D721Med (cell line): ENCODE measurements around the gene ST6GAL1.

Source experiments
- DNase-seq: peaks from one replicate; pipeline ENCODE4 v3.0.0; 2011; ENCODE audit warnings: low spot score; ENCODE audit not compliant: insufficient read length
- FAIRE-seq: peaks from 2 replicates; lab custom pipeline; 2011; peaks lifted over from hg19 to GRCh38; lab: Jason Lieb, UNC
- TF ChIP-seq, protein P1 (sequence below): IDR thresholded peaks from 2 replicates; pipeline ENCODE4 v1.5.1; 2012; ENCODE audit warnings: mild to moderate bottlenecking, control low read depth; ENCODE audit not compliant: insufficient read depth; ENCODE audit errors: missing control alignments

ST6GAL1 gene

DNA sequence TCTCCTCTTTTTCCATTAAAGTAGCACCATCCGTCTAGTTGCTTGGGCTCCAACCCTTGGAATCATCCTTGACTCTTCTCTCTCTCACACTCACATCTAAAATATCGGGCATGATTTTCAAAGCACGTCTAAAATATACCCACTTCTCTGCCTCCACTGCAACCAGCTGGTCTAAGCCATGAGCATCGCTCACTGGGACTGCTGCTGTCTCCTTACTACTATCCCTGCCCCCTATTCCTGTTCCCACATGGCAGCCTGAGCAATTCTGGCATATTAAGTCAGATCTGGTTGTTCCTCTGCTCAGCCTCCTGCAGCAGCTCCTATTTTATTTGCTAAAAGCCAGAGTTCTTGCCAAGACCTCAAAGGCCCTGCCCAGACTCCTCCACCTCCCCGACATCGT lies 53.7 kb downstream of the ST6GAL1 start:
- DNase-seq (no peak), FAIRE-seq (no peak)
- TF ChIP-seq, protein P1, sequence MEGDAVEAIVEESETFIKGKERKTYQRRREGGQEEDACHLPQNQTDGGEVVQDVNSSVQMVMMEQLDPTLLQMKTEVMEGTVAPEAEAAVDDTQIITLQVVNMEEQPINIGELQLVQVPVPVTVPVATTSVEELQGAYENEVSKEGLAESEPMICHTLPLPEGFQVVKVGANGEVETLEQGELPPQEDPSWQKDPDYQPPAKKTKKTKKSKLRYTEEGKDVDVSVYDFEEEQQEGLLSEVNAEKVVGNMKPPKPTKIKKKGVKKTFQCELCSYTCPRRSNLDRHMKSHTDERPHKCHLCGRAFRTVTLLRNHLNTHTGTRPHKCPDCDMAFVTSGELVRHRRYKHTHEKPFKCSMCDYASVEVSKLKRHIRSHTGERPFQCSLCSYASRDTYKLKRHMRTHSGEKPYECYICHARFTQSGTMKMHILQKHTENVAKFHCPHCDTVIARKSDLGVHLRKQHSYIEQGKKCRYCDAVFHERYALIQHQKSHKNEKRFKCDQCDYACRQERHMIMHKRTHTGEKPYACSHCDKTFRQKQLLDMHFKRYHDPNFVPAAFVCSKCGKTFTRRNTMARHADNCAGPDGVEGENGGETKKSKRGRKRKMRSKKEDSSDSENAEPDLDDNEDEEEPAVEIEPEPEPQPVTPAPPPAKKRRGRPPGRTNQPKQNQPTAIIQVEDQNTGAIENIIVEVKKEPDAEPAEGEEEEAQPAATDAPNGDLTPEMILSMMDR: no peak

DNA sequence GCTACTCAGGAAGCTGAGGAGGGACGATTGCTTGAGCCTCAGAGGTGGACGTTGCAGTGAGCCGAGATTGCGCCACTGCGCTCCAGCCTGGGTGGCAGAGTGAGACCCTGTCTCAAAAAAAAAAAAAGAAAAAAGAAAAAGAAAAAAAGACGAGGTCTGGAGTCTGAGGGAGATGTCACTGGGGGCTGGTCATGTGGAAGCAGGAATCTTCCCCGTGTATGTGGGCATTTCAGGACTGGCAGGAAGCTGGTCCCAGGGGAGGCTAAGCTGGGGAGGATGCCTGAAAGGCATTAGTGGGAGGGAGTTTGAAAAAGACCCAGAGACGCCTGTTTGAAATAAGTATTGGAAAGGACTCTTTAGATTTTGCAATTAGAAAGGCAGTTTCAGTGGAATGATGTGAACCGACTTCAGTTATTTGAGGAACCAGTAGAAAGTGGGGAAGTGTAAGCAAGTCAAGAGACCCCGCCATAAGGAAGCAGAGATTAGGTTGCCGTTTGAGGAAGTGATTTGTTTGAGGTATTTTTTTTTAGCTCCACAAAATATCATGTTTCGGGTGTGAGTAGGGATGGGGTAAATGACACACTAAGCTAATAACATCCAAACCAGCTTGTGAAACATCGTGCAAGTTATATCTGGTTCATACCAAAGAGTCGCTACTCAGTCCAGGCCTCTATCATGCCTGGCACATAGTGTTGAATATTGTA lies 55.5 kb downstream of the ST6GAL1 start:
- TF ChIP-seq, protein P1: no peak
- no peak for DNase-seq
- FAIRE-seq: no peak

DNA sequence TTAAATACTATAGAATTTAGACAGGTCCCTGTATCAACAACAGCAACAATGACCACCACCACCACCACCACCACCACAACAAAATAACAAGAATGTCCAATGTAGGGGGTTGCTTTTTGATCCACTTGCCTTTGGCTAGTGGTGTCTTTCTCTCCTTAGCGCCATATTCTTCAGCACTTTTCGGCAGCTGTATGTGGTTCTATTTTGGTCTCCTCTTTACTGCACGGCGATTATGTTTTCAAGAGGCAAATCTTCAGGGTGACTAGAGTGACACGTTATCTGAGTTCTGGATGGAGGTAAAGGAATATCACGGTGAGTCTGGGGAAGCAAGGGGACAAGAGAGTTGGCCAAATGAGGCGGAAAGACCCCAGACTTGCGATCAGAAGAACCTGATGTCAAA lies 56.1 kb downstream of the ST6GAL1 start:
- DNase-seq: no peak
- FAIRE-seq: no peak
- TF ChIP-seq, protein P1: no peak

DNA sequence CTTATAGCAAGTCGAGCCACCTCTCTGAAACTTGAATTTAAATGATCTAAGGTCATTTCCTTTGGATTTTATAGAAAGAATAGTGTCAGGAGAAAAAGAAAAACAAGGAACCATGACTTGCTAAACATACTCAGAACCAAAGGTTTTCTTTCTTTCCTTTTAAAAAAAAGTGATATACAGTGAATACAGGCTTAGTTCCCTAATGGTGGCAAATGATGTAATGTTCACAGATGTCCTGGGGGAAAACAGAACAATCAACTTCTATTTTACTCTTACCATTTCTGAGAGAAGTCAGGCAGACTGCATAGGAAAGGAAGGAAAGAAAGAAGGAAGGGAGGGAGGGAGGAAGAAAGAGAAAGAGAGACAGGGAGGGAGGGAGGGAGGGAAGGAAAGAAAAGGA lies 56.5 kb downstream of the ST6GAL1 start:
- TF ChIP-seq, protein P1: no peak
- no peak for DNase-seq
- FAIRE-seq: no peak

DNA sequence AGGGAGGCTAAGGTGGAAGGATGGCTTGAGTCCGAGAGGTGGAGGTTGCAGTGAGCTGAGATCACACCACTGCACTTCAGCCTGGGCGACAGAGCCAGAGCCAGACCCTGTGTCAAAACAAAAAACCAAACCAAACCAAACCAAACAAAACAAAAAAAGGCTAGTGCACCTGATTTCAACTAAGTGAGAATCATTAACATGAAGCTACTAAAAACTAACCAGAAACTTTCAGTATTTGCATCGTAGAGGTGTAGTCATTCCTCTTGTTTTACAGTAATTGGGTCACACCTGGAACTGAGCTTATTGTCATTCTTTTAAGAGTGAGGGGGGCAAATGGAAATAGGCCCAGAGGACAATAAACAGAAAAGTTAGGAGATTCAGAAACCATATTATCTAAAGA lies 58.5 kb downstream of the ST6GAL1 start:
- FAIRE-seq (no peak), DNase-seq (no peak)
- TF ChIP-seq, protein P1: no peak

DNA sequence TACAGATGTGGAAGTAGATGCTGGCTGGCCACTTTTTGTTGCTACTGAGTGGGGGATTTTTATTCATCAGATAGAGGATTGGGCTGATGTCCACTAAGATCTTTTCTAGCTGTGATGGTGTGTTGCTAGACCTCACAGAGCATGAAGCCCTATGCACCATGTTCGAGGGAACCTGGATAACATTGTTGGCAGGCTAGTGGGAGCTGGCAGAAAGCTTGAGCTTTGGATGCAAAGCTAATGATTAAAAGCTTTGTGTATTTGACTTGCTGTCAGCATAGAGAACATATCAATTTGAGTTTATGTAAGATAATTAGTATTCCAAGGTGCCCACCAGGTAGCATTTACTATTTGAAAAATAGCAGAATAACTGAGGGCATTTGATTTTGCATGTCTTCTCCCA lies 59.1 kb downstream of the ST6GAL1 start:
- TF ChIP-seq, protein P1: no peak
- no peak for DNase-seq
- no peak for FAIRE-seq

DNA sequence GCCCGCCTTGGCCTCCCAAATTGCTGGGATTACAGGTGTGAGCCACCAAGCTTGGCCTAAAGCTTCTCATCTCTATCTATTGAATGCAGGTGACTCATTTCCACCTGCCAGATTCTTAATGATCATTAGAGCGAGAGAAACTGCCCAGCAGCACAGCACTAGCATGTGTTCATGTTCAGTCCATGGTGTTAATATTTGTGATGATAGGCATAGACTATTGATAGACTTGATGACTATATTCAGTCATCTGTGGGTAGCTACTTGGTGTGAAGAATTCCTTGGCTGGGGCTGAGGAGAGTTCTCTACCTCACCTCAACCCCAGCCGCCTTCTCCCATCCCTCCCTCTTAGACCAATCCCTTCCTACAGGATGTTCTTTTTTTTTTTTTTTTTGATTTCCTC lies 60.0 kb downstream of the ST6GAL1 start:
- TF ChIP-seq, protein P1: no peak
- no peak for FAIRE-seq
- no peak for DNase-seq
